Measurements from ENCODE around the gene PPM1H.

DNA sequence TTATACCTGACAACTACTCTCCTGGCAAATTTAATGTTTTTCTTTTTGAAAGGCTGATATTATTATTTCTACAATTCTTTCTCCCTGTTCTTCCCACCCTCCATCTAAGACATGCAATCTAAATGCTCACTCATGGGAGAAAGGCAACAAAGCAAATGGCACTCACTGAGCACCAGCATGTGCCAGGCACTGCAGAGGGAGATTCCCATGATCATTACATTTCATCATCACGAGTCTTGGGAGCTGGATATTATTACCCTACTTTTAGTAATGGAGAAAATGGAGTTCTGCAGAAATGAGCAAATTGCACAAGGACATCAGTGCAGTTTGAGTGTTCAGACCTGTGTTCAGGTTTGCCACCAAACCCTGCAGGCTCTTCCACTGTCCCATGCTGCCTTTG is 27.9 kb downstream of the PPM1H start:
- TF ChIP-seq, protein P1, sequence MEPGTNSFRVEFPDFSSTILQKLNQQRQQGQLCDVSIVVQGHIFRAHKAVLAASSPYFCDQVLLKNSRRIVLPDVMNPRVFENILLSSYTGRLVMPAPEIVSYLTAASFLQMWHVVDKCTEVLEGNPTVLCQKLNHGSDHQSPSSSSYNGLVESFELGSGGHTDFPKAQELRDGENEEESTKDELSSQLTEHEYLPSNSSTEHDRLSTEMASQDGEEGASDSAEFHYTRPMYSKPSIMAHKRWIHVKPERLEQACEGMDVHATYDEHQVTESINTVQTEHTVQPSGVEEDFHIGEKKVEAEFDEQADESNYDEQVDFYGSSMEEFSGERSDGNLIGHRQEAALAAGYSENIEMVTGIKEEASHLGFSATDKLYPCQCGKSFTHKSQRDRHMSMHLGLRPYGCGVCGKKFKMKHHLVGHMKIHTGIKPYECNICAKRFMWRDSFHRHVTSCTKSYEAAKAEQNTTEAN (CRISPR knock-in tag; IDR thresholded peaks at IDR 0.05): no peak
- TF ChIP-seq RELA (CRISPR knock-in tag; IDR thresholded peaks at IDR 0.05; ENCODE audit: borderline replicate concordance) (no peak), ZNF232 (CRISPR knock-in tag; IDR thresholded peaks at IDR 0.05) (no peak), EMX1 (CRISPR knock-in tag; IDR thresholded peaks at IDR 0.05) (no peak), ZNF317 (CRISPR knock-in tag; IDR thresholded peaks at IDR 0.05; ENCODE audit: borderline replicate concordance, low read depth) (no peak), JUN (CRISPR knock-in tag; IDR thresholded peaks at IDR 0.05) (no peak), GRHL2 (CRISPR knock-in tag; IDR thresholded peaks at IDR 0.05; ENCODE audit: insufficient replicate concordance, severe bottlenecking) (no peak), CREM (CRISPR knock-in tag; IDR thresholded peaks at IDR 0.05) (no peak), CREB1 (CRISPR knock-in tag; IDR thresholded peaks at IDR 0.05) (no peak)
- TF ChIP-seq, protein P2, sequence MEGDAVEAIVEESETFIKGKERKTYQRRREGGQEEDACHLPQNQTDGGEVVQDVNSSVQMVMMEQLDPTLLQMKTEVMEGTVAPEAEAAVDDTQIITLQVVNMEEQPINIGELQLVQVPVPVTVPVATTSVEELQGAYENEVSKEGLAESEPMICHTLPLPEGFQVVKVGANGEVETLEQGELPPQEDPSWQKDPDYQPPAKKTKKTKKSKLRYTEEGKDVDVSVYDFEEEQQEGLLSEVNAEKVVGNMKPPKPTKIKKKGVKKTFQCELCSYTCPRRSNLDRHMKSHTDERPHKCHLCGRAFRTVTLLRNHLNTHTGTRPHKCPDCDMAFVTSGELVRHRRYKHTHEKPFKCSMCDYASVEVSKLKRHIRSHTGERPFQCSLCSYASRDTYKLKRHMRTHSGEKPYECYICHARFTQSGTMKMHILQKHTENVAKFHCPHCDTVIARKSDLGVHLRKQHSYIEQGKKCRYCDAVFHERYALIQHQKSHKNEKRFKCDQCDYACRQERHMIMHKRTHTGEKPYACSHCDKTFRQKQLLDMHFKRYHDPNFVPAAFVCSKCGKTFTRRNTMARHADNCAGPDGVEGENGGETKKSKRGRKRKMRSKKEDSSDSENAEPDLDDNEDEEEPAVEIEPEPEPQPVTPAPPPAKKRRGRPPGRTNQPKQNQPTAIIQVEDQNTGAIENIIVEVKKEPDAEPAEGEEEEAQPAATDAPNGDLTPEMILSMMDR (IDR thresholded peaks at IDR 0.05): no peak
- TF ChIP-seq, protein P3, sequence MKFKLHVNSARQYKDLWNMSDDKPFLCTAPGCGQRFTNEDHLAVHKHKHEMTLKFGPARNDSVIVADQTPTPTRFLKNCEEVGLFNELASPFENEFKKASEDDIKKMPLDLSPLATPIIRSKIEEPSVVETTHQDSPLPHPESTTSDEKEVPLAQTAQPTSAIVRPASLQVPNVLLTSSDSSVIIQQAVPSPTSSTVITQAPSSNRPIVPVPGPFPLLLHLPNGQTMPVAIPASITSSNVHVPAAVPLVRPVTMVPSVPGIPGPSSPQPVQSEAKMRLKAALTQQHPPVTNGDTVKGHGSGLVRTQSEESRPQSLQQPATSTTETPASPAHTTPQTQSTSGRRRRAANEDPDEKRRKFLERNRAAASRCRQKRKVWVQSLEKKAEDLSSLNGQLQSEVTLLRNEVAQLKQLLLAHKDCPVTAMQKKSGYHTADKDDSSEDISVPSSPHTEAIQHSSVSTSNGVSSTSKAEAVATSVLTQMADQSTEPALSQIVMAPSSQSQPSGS (CRISPR knock-in tag; IDR thresholded peaks at IDR 0.05; ENCODE audit: borderline replicate concordance, low read depth): no peak
- TF ChIP-seq, protein P4, sequence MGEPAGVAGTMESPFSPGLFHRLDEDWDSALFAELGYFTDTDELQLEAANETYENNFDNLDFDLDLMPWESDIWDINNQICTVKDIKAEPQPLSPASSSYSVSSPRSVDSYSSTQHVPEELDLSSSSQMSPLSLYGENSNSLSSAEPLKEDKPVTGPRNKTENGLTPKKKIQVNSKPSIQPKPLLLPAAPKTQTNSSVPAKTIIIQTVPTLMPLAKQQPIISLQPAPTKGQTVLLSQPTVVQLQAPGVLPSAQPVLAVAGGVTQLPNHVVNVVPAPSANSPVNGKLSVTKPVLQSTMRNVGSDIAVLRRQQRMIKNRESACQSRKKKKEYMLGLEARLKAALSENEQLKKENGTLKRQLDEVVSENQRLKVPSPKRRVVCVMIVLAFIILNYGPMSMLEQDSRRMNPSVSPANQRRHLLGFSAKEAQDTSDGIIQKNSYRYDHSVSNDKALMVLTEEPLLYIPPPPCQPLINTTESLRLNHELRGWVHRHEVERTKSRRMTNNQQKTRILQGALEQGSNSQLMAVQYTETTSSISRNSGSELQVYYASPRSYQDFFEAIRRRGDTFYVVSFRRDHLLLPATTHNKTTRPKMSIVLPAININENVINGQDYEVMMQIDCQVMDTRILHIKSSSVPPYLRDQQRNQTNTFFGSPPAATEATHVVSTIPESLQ (CRISPR knock-in tag; IDR thresholded peaks at IDR 0.05): no peak

Measured in WTC11 (cell line).